Skin of body (tissue), 2 donors: ENCODE results near the gene FOXF1. TPM values are rescaled to one million over a fixed set of nuclear protein-coding genes. Genes with fewer than 3 reads are reported as not detected.

Experiments
- DNase-seq: peaks from one replicate; lab custom pipeline; 2025; lab: John Stamatoyannopoulos, UW
- total RNA-seq: library from RNA; depleted of rRNA; stranded (reverse); fragments of >200 nt; gene quantifications from one replicate; pipeline ENCODE4 v1.2.3, GENCODE V29; 2014

FOXF1 gene
- total RNA-seq, 1 donor from 2014 or later, result not detected

- no peak for DNase-seq
Measured at GRCh38 chr16:86504315-86505184, 5.8 kb upstream of the FOXF1 start.

GRCh38 chr16:86505185-86505898 is 5.0 kb upstream of the FOXF1 start:
- DNase-seq, result no peak

GRCh38 chr16:86505899-86506864 is 4.1 kb upstream of the FOXF1 start:
- DNase-seq, result no peak

- no peak for DNase-seq
Measured at GRCh38 chr16:86507173-86508027, 2.9 kb upstream of the FOXF1 start.

- no peak for DNase-seq
Measured at GRCh38 chr16:86508028-86508946, 2.0 kb upstream of the FOXF1 start.

- DNase-seq, result no peak
Measured at GRCh38 chr16:86508947-86509758, 1.2 kb upstream of the FOXF1 start.

- no peak for DNase-seq
Measured at GRCh38 chr16:86509759-86510464, 415 bp upstream of the FOXF1 start.

- no peak for DNase-seq
Measured at GRCh38 chr16:86511317-86512161, 1.2 kb downstream of the FOXF1 start.

- no peak for DNase-seq
Measured at GRCh38 chr16:86512301-86512859, 2.1 kb downstream of the FOXF1 start.

GRCh38 chr16:86512860-86513470 is 2.6 kb downstream of the FOXF1 start:
- DNase-seq, result no peak

GRCh38 chr16:86513471-86514277 is 3.3 kb downstream of the FOXF1 start:
- DNase-seq, result no peak

GRCh38 chr16:86514481-86515376 is 4.4 kb downstream of the FOXF1 start:
- no peak for DNase-seq

- no peak for DNase-seq
Measured at GRCh38 chr16:86515413-86515776, 5.1 kb downstream of the FOXF1 start.
